GM12874 (cell line): ENCODE data around the gene MAPK1.

Experiments used
- TF ChIP-seq, protein P1 (sequence below): IDR thresholded peaks from 2 replicates; pipeline ENCODE4 v1.5.1; 2011; ENCODE audit warnings: low read depth, mild to moderate bottlenecking, control low read depth, low read length, moderate library complexity; ENCODE audit not compliant: insufficient read depth

MAPK1 gene

GRCh38 chr22:21755851-21756284 is 111.6 kb downstream of the MAPK1 start:
- TF ChIP-seq, protein P1, sequence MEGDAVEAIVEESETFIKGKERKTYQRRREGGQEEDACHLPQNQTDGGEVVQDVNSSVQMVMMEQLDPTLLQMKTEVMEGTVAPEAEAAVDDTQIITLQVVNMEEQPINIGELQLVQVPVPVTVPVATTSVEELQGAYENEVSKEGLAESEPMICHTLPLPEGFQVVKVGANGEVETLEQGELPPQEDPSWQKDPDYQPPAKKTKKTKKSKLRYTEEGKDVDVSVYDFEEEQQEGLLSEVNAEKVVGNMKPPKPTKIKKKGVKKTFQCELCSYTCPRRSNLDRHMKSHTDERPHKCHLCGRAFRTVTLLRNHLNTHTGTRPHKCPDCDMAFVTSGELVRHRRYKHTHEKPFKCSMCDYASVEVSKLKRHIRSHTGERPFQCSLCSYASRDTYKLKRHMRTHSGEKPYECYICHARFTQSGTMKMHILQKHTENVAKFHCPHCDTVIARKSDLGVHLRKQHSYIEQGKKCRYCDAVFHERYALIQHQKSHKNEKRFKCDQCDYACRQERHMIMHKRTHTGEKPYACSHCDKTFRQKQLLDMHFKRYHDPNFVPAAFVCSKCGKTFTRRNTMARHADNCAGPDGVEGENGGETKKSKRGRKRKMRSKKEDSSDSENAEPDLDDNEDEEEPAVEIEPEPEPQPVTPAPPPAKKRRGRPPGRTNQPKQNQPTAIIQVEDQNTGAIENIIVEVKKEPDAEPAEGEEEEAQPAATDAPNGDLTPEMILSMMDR: no peak

- TF ChIP-seq, protein P1: no peak
These were observed 112.9 kb downstream of the MAPK1 start for GRCh38 chr22:21754523-21754922.

- TF ChIP-seq, protein P1: no peak
These were observed 113.9 kb downstream of the MAPK1 start for GRCh38 chr22:21753374-21754111.

DNA sequence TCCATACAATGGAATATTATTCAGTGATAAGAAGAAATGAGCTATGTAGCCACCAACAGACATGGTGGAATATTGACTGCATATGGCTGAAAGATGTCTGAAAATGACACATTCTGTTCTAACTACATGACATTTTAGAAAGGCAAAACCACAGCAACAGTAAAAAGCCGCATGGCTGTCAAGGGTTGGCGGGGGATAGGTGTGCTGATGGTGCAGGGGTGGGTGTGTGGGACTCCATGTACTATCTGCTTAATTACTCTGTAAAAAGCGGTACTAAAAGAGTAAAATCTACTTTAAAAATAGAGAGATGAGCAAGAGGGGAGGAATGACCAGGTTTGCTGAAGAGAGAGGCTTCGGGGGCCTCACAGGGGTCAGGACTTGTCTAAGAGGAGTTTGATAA is 115.2 kb downstream of the MAPK1 start:
- TF ChIP-seq, protein P1: no peak

DNA sequence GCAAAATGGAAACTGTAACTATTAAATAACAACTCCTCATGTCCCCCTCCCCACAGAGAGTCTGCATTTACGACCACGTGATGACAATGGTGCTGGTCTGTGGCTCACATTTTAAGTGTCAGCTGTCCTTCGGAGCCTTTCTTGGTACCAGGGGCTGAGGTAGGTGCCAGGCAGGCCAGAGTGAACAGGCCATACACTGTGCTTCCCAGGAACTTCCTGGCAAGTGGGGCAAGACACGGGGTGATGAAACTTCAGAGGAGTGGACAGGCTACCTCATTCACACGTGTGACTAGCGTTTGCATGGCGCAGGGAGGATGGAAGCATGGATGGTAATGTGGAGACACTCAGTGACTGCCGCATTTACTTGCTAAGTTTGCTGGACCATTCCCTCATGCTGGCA is 121.5 kb downstream of the MAPK1 start:
- TF ChIP-seq, protein P1: no peak

DNA sequence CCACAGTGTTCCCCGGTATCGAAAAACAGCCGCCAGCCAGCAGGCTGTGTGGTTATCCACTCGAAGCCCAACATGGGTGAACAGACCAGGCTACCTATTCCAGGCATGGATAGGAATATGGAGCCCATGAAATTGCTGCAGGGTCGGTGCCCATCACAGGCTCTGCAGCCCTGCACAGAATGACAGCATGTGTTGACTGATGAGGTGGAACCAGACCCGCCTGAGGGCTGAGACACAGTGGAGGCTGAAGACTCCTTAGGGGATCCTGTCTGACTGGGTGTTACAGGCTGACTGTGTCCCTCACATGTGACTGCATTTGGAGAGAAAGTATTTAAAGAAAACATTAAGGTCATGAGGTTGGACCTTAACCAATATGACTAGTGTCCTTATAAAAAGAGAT is 125.7 kb downstream of the MAPK1 start:
- TF ChIP-seq, protein P1: no peak

- TF ChIP-seq, protein P1: no peak
These were observed 126.4 kb downstream of the MAPK1 start for GRCh38 chr22:21741059-21741458.
